ENCODE data around the gene IAH1.

DNA sequence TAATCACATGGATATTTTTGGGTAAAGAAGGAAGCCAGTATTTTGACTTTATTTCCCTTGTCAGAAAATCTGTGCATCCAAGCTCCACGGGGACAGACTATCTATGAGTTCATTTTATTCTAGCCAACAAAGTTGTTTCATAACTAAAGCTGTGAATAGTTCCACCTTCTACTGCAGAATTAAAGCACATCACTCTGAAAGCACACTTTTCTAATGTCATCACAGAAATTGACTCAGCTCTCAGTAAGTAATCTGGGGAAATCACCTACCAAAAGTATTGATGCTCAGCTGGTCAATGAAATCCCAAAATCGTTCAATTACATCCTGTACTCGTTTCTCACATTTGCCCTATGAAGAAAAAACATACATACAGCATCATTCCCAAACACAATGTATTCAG lies 19.1 kb downstream of the IAH1 start:
- TF ChIP-seq, protein P1, sequence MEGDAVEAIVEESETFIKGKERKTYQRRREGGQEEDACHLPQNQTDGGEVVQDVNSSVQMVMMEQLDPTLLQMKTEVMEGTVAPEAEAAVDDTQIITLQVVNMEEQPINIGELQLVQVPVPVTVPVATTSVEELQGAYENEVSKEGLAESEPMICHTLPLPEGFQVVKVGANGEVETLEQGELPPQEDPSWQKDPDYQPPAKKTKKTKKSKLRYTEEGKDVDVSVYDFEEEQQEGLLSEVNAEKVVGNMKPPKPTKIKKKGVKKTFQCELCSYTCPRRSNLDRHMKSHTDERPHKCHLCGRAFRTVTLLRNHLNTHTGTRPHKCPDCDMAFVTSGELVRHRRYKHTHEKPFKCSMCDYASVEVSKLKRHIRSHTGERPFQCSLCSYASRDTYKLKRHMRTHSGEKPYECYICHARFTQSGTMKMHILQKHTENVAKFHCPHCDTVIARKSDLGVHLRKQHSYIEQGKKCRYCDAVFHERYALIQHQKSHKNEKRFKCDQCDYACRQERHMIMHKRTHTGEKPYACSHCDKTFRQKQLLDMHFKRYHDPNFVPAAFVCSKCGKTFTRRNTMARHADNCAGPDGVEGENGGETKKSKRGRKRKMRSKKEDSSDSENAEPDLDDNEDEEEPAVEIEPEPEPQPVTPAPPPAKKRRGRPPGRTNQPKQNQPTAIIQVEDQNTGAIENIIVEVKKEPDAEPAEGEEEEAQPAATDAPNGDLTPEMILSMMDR (conservative IDR thresholded peaks at IDR 0.05 in 1 of 2, IDR thresholded peaks at IDR 0.05 in 1 of 2; ENCODE audit: low read depth in 1 of 2, low read length in 2 of 2): no peak
- TF ChIP-seq EZH2 (IDR thresholded peaks at IDR 0.05; ENCODE audit: low read length, missing control alignments): no peak
